ENCODE measurements around the gene DUS2.

- no peak for TF ChIP-seq CTCF (IDR thresholded peaks at IDR 0.05)
- TF ChIP-seq POLR2A (IDR thresholded peaks at IDR 0.05; ENCODE audit: low read depth), result no peak
- TF ChIP-seq POLR2AphosphoS5 (IDR thresholded peaks at IDR 0.05), result no peak
- TF ChIP-seq EP300 (IDR thresholded peaks at IDR 0.05), result no peak
These were observed 47.6 kb upstream of the DUS2 start for GRCh38 chr16:67975321-67976105.

Data from esophagus muscularis mucosa (tissue), 4 donors.